Left cardiac atrium (tissue), 4 donors: Measurements from ENCODE around the gene CACNA1B. TPM values are rescaled to one million over a fixed set of nuclear protein-coding genes. Genes with fewer than 3 reads are reported as not detected.
"Not testable (repeated sequence)": the region's sequence is repeated elsewhere in the genome, so short reads cannot be mapped to it uniquely, and the experiment has no call there.

Experiments
- ATAC-seq, 2 donors: fragments of 200-7000 bp; cut with Tn5 transposase; one replicate each; pipeline ENCODE4 v1.9.1; 2020; ENCODE audit warnings: mild to moderate bottlenecking in 2 of 2, moderate library complexity in 2 of 2
- DNase-seq: peaks from one replicate; pipeline ENCODE4 v3.0.0-alpha.2; 2020
- intact Hi-C, 2 donors: fragments of 100-400 bp; cut with DNase I; formaldehyde crosslinking; loops; one replicate each; pipeline versions ENCODE4 v1.14.1 to v1.15.1; 2022 to 2023
- total RNA-seq, 2 donors: library from RNA; stranded (reverse); fragmentation: NEBNext Ultra II Directional; extraction: Animal tissue kit (Norgen Biotek cat#: 25700); gene quantifications; one replicate each; pipeline ENCODE4 v1.2.1, GENCODE V29; 2021
- donor health status: DM: no; HTN: yes; CAD: no.
- donor health status: DM: no; HTN: yes; CAD: no; lungs with severe emphysema.
- donor health status: DM: yes; HTN: yes; CAD: no.
- donor health status: Dilated cardiomyopathy.

Gene CACNA1B
- total RNA-seq, 2 donors from 2014 or later = 0.39 to 0.56 TPM

DNA sequence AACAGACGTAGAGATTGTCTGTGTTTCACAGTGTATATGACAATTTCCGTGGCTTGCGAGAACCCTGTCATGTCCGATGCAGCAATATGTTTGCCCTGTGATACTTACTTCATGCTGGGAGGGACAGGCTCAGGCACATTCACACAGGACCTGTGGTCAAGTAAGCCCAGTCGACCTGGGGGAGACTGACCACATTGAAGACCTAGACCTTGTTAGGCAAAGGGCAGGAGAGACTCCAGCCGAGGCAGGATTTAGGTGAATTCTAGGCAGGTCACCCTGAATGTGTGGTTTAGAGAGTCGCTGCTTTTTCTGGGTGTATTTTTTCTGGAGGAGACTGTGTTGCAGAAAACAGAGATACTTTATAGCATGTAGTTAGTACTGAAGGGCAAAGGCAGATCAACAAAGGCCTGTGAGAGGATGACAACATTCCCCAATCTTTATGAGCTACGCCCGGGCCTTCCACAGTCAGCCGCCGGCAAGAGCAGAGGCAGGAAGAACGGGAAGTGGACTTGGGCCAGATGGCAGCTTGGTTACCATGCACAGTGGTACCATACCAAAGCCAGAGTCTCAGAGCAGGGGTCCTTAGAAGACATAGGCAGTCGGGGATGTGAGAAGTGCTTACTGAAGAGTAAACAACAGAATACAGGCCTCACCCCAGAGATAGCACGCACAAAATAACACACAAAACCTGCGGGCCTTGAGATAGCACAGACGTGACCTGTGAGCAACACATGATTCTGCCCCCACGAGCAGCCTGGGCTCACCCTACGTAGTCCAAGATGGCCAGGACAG lies 220.7 kb downstream of the CACNA1B start:
- intact Hi-C loops = no loop called here
- ATAC-seq (no peak), DNase-seq (no peak)

DNA sequence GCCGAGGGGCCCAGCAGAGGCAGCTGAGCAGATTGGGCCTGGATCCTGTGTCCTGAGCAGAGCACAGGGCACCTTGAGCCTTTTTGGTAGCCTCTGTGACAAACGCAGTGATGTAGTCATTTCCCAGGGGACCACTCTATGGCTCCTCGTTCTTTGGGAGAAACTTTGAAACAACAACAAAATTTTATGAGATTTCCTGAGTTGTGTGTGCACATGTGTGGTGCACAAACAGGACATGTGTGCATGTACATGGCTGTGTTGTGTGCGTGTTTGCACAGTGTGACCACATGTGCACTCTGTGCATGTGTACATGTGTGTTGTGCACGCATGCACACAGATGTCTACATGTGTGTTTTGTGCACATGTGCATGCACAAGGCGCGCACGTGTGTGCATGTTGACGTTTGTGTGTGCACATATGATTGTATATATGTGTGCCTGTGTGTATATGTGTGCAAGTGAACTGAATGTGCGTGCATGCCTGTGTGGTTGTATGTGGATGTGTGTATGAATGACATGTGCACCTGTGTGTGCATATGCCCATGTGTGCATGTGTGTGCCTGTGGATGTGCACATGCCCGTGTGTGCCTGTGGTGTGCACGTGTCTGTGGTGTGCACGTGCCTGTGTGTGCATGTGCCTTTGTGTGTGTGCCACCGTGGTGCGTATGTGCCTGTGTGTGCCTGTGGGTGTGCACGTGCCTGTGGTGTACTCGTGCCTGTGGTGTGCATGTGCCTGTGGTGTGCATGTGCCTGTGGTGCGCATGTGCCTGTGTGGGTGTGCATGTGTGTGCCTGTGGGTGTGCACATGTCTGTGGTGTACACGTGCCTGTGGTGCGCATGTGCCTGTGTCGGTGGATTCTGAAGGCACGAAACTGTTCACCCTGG lies 221.6 kb downstream of the CACNA1B start:
- peak in 1 of 2 donors; percentile 12 for ATAC-seq
- intact Hi-C loops = no loop called here

DNA sequence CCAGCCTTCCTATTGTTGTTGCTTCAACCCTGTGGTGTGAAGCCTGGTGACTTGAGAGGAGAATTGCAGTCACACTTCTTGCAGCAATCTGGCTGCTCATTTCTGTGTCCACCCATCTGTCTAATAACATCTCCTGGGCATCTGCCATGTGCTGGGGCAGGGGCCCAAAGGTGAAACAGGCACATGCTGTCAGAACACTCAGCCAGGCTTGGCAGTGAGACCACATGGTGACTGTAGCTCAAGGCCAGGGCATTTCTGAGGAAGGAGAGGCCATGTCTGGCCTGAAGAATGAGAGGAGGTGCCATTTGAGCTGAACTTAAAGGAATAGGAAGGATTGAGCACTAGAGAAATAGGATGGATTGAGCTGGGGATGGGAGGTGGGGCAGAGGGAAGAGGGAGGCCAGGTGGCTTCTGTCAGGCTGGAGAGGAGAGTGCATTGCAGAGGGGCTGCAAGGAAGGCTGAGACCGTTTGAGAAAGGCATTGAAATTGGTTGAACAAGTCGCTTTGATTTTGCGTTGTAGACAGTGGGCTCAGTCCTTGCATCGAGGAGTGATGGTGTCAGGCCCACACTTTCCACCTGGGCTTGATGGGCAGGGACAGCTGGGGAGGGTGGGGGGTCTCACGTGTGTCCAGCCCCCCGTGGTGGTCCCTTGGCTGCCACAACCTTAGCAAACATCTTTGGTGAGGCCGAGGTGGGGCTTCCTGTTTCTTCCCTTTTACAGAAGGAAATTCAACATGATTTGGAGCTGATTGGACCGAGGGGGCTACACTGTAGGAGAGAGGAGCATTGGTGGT lies 222.4 kb downstream of the CACNA1B start:
- intact Hi-C loops = no loop called here
- ATAC-seq = peak in 1 of 2 donors; percentile 23
- DNase-seq = no peak

More for the DNA sequence above, 221.6 kb downstream of the CACNA1B start:
- DNase-seq = no peak

DNA sequence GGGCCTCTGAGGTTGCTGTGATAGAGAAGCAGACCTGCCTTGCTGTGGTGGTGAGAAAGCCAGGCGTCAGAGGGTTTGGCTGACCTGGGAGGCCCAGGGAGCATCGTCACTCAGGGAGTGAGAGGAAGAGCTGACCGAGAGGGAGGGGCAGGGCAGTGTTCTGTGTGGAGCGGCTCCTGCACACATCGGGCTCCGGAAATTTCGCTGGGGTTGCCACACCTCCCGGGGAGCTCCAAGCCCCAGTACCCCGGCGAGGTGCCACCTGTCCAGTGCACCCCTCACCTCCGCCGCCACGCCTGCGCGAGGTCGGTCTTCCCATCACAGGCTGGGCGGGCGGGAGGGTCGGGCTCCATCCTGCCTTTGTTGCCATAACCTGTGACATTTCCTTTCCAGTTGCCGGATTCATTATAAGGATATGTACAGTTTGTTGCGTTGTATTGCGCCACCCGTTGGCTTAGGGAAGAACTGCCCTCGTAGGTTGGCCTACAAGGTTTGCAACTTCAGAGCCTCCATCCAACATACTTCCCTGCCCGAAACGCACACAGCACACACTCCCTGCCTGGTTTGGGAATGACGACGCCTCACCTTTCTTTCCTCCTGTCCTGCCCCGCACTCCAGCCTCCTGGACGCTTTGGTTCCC lies 223.2 kb downstream of the CACNA1B start:
- no peak for DNase-seq
- ATAC-seq = no peak
- intact Hi-C loops = no loop called here

DNA sequence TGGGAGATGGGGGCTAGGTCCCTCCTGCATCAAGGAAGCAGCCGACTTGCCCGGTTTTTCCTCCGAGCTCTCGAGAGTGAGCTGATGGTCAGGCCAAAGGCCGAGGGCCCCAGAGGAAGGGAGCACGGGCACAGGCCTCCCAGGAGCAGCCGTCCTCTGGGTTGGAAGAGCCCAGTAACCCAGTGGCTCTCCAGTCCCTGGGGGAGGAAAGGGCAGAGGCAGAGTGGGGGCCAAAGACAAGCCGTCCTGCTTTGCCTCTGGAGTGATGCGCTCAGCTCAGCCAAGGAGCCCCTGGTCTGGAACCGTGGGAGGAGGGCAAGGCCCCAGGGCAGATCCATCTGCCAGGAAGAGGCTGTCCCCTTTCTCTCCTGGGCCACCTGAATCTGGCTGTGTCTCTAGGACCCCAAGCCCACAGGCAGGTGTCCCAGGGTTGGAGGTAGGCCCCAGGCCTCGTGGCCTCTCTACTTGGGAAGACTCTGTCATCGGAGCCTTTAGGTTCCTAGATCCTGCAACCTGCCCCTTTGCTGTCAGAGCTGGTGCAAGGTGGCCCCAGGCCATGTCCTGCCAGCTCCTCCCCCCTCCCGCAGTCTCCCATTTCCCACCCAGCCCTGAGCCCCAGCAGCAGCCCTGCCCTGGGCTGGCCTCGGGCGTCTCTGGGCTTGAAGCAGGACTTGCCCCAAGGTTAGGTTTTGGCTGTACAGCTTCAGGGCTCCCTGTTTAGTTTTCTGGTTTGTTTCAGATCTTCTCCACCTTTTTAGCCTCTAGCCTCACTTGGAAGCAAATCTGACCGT lies 224.1 kb downstream of the CACNA1B start:
- ATAC-seq = no peak
- intact Hi-C loops = no loop called here
- no peak for DNase-seq

DNA sequence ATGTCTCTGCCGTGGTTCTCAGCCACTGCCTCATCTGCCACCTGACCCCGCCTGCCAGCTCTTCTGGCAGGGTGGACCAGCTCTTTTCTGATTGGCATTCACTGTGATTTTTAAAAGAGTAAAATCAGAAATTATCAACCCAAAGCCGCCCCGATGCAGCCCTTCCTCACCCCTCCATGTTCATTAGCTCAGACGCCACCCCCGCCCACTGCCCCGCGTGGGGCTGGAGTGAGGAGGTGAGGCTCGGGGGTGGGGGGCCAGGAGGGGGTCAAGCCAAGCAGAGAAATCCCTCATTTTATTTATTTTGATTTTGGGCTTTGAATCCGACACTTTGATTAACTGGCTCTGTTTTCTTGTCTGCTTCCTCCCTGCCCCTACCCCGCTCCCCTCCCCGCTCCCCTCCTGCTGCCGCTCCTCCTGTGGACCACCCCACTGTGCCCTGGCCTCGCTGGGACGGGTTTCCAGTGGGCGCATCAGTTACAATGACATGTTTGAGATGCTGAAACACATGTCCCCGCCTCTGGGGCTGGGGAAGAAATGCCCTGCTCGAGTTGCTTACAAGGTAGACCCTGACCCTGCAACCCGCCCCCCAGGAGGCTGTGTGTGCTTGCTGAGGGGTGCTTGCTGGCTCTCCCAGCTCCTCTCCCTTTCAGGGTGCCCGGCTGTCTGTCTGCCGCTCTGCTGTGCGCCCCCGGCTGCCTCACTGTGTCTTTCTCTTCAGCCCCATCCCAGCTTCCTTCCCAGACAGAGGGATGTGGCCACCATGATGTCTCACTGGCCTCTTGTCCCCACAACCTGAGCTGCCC lies 224.9 kb downstream of the CACNA1B start:
- intact Hi-C loops = no loop called here
- ATAC-seq (no peak), DNase-seq (no peak)

DNA sequence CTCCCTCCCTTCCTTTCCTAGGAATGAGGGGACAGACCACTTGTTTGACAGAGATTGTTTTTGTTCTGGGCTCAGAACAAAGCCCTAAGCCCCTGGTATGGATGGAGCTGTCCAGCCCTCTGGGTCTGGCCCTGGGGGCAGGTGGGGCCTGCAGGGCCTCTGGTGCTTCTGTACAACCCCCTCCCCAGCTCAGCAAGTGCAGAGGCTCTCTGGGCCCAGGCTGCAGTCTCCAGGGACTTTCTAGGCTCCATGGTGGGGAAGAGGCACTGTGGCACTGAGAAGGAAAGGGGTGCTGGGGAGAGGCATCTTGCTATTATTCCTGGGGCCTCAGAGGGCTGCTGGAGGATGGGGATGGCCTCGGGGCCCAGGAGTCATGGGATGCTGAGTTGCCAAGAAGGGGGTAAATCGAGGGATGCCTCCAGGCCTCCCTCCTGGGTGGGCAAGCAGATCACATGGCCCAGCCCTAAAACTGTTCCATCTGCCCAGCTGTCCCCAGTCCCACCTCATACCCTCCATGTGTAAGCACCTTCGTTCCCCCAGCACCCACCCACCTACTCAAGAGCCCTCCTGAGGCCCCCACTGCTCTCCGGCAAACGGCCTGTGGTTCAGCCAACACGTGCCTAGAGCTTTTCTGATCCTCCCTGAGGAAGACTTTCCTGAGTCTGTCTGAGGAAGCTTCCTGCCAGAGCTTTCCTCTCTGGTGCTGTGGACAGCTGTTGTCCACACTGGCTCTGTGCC lies 225.7 kb downstream of the CACNA1B start:
- intact Hi-C loops = no loop called here
- no peak for DNase-seq
- no peak for ATAC-seq

DNA sequence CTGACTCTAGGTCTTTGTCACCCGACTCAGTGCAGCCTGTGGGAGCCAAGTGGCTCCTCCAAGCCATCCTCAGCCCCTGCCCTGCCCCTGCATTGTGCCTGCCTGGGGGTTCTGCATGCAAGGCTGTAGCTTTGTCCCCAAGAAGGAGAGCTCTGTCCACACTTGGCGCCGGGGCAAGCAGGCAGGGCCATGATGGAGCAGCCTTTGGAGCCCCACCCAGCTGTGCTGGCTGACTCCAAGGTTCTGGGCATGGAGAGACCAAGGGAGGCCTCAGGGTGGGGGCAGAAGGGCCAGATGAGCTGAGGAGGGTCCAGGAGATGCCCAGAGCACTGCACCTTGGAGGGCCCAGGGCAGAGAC lies 226.2 kb downstream of the CACNA1B start:
- intact Hi-C loops = no loop called here
- DNase-seq (no peak), ATAC-seq (no peak)

DNA sequence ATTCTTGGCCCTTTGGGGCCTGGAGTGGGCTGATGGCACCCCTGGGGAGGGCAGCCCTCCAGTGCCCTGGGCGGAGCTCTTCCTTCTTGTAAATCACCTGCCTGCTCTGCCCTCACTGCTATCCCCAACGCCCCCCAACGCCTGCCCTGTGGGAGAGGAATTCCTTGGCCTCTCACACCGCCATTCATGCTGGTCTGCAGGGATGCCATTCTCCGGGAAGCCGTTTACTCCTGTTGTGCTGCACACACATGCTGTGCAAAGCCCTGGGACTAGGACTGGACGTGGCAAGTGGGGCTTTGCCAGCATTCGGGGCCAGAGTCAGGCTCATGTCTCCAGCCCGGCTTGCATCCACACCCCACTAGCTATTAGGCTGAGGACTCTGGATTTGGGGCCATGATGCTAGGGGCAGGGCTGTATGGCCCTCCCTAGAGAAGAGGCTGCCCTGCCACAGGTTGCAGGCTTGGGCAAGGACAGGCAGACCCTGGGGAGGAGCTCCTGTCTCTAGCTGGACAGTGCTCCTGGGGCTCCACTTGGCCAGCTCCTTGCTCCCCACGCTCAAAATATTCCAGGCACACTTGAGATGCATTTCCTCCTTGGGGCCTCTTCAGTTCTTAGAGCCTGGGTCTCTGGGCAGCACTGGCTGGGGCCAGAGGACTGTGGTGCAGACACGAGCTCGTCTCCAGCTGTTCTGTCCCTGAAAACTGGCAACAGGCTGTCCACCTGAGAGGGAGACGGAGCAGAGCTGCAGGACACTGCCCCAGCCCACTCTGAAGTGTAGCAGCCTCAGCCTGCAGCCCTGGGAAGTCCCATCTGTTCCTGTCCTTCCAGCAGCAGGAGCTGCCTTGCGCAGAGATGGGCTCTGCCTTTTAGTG lies 226.9 kb downstream of the CACNA1B start:
- DNase-seq = no peak
- ATAC-seq = no peak
- intact Hi-C loops = no loop called here

DNA sequence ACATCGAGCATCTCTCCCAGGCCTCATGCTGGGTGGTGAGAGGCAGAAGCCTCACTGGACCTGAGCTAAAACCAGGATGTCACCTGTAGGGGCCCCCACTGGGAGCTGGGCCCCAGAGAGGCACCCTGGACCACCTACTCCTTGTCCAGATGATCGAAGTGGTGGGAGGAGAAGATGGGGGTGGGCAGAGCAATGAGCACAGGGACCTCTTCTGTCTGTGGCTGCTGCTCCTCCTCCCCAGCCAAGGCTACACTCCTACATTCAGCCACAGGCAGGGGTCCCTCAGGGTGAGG lies 227.5 kb downstream of the CACNA1B start:
- ATAC-seq = no peak
- no peak for DNase-seq
- intact Hi-C loops = no loop called here

DNA sequence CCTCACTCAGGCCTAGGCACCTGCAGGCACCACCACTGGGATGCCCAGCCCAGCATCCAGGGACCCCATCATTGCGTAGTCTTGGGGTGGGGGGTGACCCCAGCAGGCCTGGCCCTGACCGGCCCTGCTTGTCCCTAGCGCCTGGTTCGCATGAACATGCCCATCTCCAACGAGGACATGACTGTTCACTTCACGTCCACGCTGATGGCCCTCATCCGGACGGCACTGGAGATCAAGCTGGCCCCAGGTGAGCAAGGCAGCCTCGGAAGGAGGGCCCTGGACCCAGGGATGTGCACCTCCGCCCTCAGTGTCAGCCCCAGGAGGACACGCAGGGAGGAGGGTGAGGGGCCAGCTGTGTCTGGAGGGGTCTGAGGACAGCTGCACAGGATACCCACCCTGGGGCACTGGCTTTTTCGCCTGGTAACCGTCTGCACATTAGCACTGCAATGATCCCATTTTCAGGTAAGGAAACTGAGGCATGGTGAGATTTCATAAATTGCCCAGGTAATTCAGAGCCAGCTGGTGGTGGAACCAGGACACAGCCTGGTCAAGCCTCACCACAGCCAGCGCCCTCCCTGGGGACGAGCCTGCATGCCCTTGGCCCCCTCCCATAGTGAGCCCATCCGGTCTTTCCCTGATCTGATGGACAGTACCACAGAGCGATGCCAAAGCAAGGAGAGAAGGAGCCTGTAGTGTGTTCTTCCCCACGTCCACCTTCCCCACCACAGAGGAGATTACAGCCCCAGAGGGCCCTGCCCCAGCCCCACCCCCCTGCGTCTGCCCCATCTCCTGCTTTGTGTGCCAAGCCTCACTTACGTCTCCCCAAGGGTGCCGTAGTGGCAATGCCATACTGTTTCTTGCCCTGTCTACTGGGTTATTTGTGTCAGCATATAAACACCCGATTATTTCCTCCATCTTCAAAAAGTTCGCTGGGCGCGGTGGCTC lies 228.3 kb downstream of the CACNA1B start:
- ATAC-seq (no peak), DNase-seq (no peak)
- intact Hi-C loops = no loop called here

DNA sequence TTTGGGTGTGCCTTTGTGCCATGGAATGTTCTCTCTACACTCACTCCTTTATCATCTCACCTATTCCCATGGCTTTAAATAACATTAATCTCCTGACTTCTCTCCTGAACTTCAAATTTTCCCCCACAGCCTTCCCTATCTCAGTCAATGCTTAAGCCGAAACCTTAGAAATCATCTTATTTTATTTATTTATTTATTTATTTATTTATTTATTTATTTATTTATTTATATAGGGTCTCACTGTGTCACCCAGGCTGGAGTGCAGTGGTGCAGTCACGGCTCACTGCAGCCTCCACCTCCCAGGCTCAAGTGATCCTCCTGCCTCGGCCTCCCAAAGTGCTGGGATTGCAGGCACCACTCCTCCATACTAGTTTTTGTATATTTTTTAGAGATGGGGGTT lies 229.5 kb downstream of the CACNA1B start:
- ATAC-seq, intact Hi-C loops, DNase-seq: not testable (repeated sequence)

DNA sequence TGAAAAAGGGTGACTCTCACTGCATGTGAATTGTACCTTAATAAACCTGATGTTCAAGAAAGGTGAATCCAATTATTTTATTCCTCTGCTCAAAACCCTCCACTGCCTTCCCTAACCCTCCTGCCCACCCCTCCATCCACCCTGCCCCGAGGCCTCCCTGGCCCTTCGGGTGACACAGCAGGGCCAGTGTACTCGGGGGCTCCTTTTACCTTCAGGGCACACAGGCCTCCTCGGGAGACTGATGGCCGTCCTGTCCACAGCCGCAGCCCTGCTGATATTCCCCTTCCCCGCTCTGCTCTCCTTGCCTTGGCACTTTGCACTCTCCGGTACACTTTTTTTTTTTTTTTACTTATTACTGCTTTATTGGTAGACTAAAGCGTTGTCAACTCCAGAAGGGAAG lies 234.0 kb downstream of the CACNA1B start:
- intact Hi-C loops = no loop called here
- DNase-seq = no peak
- no peak for ATAC-seq

DNA sequence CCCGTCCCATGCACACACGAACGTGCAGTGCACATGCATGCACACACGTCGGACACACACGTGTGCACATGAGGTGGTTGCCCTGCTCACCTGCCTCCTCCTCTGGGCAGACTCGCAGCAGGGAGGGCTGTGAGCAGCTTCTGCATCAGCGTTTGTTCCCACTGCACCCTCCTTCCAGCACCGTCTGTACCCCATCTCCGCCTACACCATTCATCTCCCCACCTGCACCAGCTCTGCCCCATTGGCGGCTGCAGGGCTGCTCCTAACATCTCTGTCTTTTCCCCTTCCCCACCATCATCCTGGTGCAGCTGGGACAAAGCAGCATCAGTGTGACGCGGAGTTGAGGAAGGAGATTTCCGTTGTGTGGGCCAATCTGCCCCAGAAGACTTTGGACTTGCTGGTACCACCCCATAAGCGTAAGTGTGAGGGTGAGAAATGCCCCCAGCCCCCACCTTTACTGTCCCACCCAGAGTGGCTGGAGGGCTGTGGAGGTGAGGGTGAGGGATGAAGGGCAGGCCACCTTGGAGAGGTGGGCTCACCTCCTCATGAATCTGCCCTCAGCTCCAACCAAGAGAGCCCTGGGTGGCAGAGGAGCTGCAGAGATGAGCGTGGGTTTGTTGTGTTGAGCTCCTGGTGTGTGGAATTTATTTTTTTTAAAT lies 234.6 kb downstream of the CACNA1B start:
- intact Hi-C loops = no loop called here

More for the DNA sequence above, 234.6 kb downstream of the CACNA1B start:
- no peak for DNase-seq
- no peak for ATAC-seq
